ENCODE data around the gene RTP5.

The RTP5 gene

GRCh38 chr2:241890524-241891235 is 21.2 kb downstream of the RTP5 start:
- DNase-seq, result no peak

GRCh38 chr2:241891315-241891987 is 21.9 kb downstream of the RTP5 start:
- no peak for DNase-seq

- DNase-seq, result no peak
These were observed 22.4 kb downstream of the RTP5 start for GRCh38 chr2:241891988-241892298.

- no peak for DNase-seq
These were observed 23.0 kb downstream of the RTP5 start for GRCh38 chr2:241892299-241893137.

GRCh38 chr2:241893265-241893664 is 23.7 kb downstream of the RTP5 start:
- no peak for DNase-seq

- no peak for DNase-seq
These were observed 24.6 kb downstream of the RTP5 start for GRCh38 chr2:241894056-241894641.

GRCh38 chr2:241894681-241895426 is 25.3 kb downstream of the RTP5 start:
- DNase-seq, result no peak

- DNase-seq, result no peak
These were observed 25.8 kb downstream of the RTP5 start for GRCh38 chr2:241895427-241895711.

GRCh38 chr2:241895712-241896641 is 26.4 kb downstream of the RTP5 start:
- peak; percentile 43 for DNase-seq

- DNase-seq, result no peak
These were observed 27.2 kb downstream of the RTP5 start for GRCh38 chr2:241896746-241897201.

GRCh38 chr2:241897231-241897916 is 27.8 kb downstream of the RTP5 start:
- no peak for DNase-seq

GRCh38 chr2:241898463-241899270 is 29.1 kb downstream of the RTP5 start:
- DNase-seq, result no peak

GRCh38 chr2:241900251-241901017 is 30.9 kb downstream of the RTP5 start:
- DNase-seq, result no peak

- no peak for DNase-seq
These were observed 31.5 kb downstream of the RTP5 start for GRCh38 chr2:241901018-241901380.

- no peak for DNase-seq
These were observed 32.2 kb downstream of the RTP5 start for GRCh38 chr2:241901500-241902351.

- no peak for DNase-seq
These were observed 32.9 kb downstream of the RTP5 start for GRCh38 chr2:241902357-241902991.

GRCh38 chr2:241903121-241904010 is 33.8 kb downstream of the RTP5 start:
- DNase-seq, result no peak

All from CD4-positive, alpha-beta T cell treated with Interleukin-21 for 1 hour (primary cell).